Uterine smooth muscle cell (primary cell): ENCODE measurements around the gene SNAI3. TPM values are rescaled to one million over a fixed set of nuclear protein-coding genes. Genes with fewer than 3 reads are reported as not detected.

Experiments used
- total RNA-seq: library from RNA; depleted of rRNA; stranded (reverse); fragments of >200 nt; gene quantifications from 2 replicates; pipeline ENCODE4 v1.2.3, GENCODE V29; 2014

Gene SNAI3
- 0.11 and 0.12 TPM in 2 replicates for total RNA-seq

DNA sequence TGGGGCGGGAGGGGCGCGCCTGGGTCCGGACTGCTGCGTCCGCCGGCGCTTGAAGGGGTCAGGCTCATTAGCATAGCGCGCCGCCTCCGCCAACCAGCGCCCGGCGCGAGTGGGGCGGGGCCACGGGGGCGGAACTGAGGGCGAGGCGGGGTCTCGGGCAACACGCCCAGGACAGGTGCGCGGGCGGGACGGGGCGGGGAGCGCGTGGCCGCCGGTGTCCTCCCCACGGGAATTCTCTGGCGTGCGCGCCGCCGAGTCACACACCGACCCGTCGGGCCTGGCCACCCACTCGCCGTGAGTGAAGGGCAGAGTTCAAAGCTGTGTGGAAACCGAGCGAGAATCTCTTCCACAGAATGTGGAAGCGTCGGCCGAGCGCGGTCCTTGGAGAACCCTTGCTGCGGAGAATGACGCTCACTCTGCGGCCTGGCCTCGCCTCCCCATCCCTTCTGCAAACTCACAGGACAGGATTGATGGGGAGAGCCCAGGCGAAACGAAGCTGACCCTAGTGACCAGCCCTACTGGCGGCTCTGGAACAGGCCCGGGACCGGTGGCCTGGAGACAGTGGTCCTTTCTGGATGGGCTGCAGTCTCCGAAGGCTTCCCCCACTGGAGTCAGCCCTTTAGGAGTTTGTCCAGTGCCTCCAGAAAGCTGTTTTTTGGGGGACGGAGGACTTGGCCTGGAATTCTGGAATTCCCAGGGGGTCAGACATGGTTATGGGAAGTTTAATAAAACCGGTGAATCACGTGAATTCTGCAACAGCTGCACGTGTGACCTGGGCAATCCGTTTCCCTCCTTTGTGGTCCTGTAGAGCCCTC lies at the start of gene SNAI3:
Gene SNAI3 (minus strand): TSS at position 69 of the 815 bp plus-strand sequence. CDS start 101 bp downstream, outside the sequence.

GRCh38 chr16:88706229-88706964 lies 20.1 kb upstream of the SNAI3 start, which contains the start of the genes CTU2 and RNF166:
Gene CTU2, plus strand, starts transcription at chr16:88706503. Its CDS starts 28 bp downstream, at chr16:88706531.
Gene RNF166, minus strand, starts transcription at chr16:88706408. Its CDS starts 83 bp downstream, at chr16:88706325.

GRCh38 chr16:88662843-88663606 lies 23.3 kb downstream of the SNAI3 start, which contains the start of gene MVD:
Gene MVD, minus strand, starts transcription at chr16:88663091. Its CDS starts 11 bp downstream, at chr16:88663080.

GRCh38 chr16:88650749-88651275 lies 35.5 kb downstream of the SNAI3 start, which contains the start of gene CYBA:
Gene CYBA, minus strand, starts transcription at chr16:88651053. Its CDS starts 40 bp downstream, at chr16:88651013.

GRCh38 chr16:88638323-88639230 lies 47.7 kb downstream of the SNAI3 start, which contains the start of gene IL17C:
Gene IL17C, plus strand, starts transcription at chr16:88638572. Its CDS starts 70 bp downstream, at chr16:88638642.

Other genes with a start within 250 kb of the SNAI3 start
- gene ZFPM1, start 233.2 kb downstream of the SNAI3 start, total RNA-seq = 0.55 and 1.2 TPM in 2 replicates
- gene ZC3H18, start 116.1 kb downstream of the SNAI3 start, total RNA-seq = 12.9 and 16.8 TPM in 2 replicates
- 0.12 TPM in 1 of 2 replicates, not detected in the other for gene IL17C, start 47.9 kb downstream of the SNAI3 start, total RNA-seq
- 138 and 211 TPM in 2 replicates for gene CYBA, start 35.5 kb downstream of the SNAI3 start, total RNA-seq
- 186 and 246 TPM in 2 replicates for gene MVD, start 23.4 kb downstream of the SNAI3 start, total RNA-seq
- gene RNF166, start 19.9 kb upstream of the SNAI3 start, total RNA-seq = 17.5 and 18.6 TPM in 2 replicates
- gene CTU2, start 20.0 kb upstream of the SNAI3 start, total RNA-seq = 17.9 and 28.8 TPM in 2 replicates
- 205 and 266 TPM in 2 replicates for gene PIEZO1, start 98.7 kb upstream of the SNAI3 start, total RNA-seq
- 6.1 and 25.0 TPM in 2 replicates for gene CDT1, start 117.3 kb upstream of the SNAI3 start, total RNA-seq
- gene APRT, start 125.4 kb upstream of the SNAI3 start, total RNA-seq = 60.5 and 67.5 TPM in 2 replicates
- 26.8 and 30.7 TPM in 2 replicates for gene GALNS, start 170.4 kb upstream of the SNAI3 start, total RNA-seq
- 50.2 and 59.4 TPM in 2 replicates for gene TRAPPC2L, start 170.6 kb upstream of the SNAI3 start, total RNA-seq
- gene PABPN1L, start 180.2 kb upstream of the SNAI3 start, total RNA-seq = not detected in 2 replicates